Measurements from ENCODE around the gene ARRB1.
A peak's percentile ranks its signal among the peaks of the same experiment; 100 is the strongest.

ARRB1 gene

DNA sequence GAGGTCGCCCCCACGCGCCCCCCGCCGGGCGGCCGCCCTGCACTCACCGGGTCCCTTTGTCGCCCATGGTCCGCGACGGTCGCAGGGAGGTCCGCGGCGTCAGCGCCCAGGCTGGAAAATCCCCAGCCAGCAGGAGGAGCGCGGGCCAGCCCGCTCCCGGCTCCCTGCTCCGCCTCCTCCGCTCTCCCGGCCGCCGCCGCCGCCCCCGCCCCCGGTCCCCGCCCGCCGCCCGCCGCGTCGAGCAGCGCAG lies at the start of gene ARRB1:
TSS of gene ARRB1 (minus strand) at position 121 of the 250 bp plus-strand sequence. CDS start at position 67, 54 bp downstream.
- no peaks in the 10 kb centered on the region for H3K9me3 ChIP-seq (ENCODE audit: control insufficient read depth in 1 of 2, low read length in 2 of 2)
- H3K4me1 ChIP-seq (ENCODE audit: control insufficient read depth in 1 of 2, insufficient read depth in 2 of 2, low read length in 2 of 2), result peaks cover 33 to 48% of the 10 kb centered on the region in 2 donors
- peak within 1 kb of the TSS; percentile 87 to 90 for H3K4me3 ChIP-seq (ENCODE audit: low read depth in 1 of 2, low read length in 2 of 2)
- H3K27me3 ChIP-seq (ENCODE audit: low read depth, low read length), result no peaks in the 10 kb centered on the region
- H3K27ac ChIP-seq (ENCODE audit: low read length), result peak within 1 kb of the TSS; percentile 92
- H3K36me3 ChIP-seq (ENCODE audit: control insufficient read depth in 1 of 2, insufficient read depth in 2 of 2, low read length in 2 of 2), result no peaks in the 10 kb centered on the region

DNA sequence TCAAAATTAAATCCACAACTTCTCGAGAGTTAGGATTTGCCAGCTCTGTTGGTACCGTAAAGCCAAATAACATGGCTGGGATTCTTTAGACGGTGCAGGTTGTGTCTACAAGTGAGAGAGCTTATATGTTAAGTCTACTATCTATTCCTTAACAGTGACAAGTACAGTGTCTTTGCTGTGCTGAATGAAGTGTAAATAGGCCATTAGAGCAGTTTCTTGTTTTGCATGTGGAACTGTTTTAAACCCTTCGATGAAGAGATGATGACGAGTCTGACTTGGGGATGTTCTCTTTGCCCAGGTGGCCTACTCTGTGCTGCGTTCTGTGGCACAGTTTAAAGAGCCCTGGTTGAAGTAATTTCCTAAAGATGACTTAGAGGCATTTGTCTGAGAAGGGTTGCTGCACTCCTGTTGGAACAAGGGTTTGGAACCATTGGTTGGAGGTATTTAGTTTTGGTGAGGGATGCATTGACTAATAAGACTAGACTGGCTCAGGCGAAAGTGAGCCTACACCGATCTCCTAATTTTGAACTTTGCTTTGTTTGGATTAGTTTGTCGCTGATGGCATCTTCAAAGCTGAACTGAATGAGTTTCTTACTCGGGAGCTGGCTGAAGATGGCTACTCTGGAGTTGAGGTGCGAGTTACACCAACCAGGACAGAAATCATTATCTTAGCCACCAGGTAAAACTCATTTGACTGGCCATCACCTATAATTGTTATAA lies 48.8 kb upstream of the ARRB1 start:
- peaks cover 43 to 53% of the 10 kb centered on the region in 2 donors for H3K36me3 ChIP-seq (ENCODE audit: control insufficient read depth in 1 of 2, insufficient read depth in 2 of 2, low read length in 2 of 2)
- peak overlapping the region; percentile 93 for H3K27ac ChIP-seq (ENCODE audit: low read length)
- H3K9me3 ChIP-seq (ENCODE audit: control insufficient read depth in 1 of 2, low read length in 2 of 2), result no peaks in the 10 kb centered on the region
- H3K4me1 ChIP-seq (ENCODE audit: control insufficient read depth in 1 of 2, insufficient read depth in 2 of 2, low read length in 2 of 2), result peaks cover 5 to 17% of the 10 kb centered on the region in 2 donors
- H3K27me3 ChIP-seq (ENCODE audit: low read depth, low read length), result no peaks in the 10 kb centered on the region
- peak overlapping the region; percentile 90 to 93 for H3K4me3 ChIP-seq (ENCODE audit: low read depth in 1 of 2, low read length in 2 of 2)

- Histone ChIP-seq H3K27ac (ENCODE audit: low read length) (peak within 1 kb of the TSS; percentile 93), H3K4me3 (ENCODE audit: low read depth in 1 of 2, low read length in 2 of 2) (peak within 1 kb of the TSS; percentile 90 to 93), H3K36me3 (ENCODE audit: control insufficient read depth in 1 of 2, insufficient read depth in 2 of 2, low read length in 2 of 2) (peaks cover 36 to 46% of the 10 kb centered on the region in 2 donors), H3K4me1 (ENCODE audit: control insufficient read depth in 1 of 2, insufficient read depth in 2 of 2, low read length in 2 of 2) (peaks cover 5 to 17% of the 10 kb centered on the region in 2 donors), H3K9me3 (ENCODE audit: control insufficient read depth in 1 of 2, low read length in 2 of 2) (no peaks in the 10 kb centered on the region), H3K27me3 (ENCODE audit: low read depth, low read length) (no peaks in the 10 kb centered on the region)
Measured at GRCh38 chr11:75399344-75400145, 48.1 kb upstream of the ARRB1 start, which contains the start of gene RPS3. Gene RPS3 (plus strand): TSS chr11:75399518. CDS start chr11:75399548, 30 bp downstream.

DNA sequence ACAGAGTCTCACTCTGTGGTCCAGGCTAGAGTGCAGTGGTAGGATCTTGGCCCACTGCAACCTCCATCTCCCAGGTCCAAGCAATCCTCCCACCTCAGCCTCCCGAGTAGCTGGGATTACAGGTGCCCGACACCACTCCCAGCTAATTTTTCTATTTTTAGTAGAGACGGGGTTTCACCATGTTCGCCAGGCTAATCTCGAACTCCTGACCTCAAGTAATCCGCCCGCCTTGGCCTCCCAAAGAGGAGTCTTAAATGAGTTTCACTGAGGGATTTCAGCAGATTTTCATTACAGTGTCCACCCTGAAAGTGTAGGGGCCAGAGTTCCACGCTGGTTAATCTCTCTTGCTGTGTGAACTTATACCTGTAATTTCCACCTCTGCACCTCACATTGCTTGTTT lies 47.4 kb upstream of the ARRB1 start:
- Histone ChIP-seq H3K9me3 (ENCODE audit: control insufficient read depth in 1 of 2, low read length in 2 of 2) (no peaks in the 10 kb centered on the region), H3K27me3 (ENCODE audit: low read depth, low read length) (no peaks in the 10 kb centered on the region), H3K4me3 (ENCODE audit: low read depth in 1 of 2, low read length in 2 of 2) (peak overlapping the region in 1 of 2 donors; percentile 93), H3K27ac (ENCODE audit: low read length) (no peak overlapping the region), H3K36me3 (ENCODE audit: control insufficient read depth in 1 of 2, insufficient read depth in 2 of 2, low read length in 2 of 2) (peaks cover 29 to 39% of the 10 kb centered on the region in 2 donors), H3K4me1 (ENCODE audit: control insufficient read depth in 1 of 2, insufficient read depth in 2 of 2, low read length in 2 of 2) (peaks cover 5 to 17% of the 10 kb centered on the region in 2 donors)

- H3K4me3 ChIP-seq (ENCODE audit: low read depth in 1 of 2, low read length in 2 of 2), result no peak overlapping the region
- no peaks in the 10 kb centered on the region for H3K4me1 ChIP-seq (ENCODE audit: control insufficient read depth in 1 of 2, insufficient read depth in 2 of 2, low read length in 2 of 2)
- no peaks in the 10 kb centered on the region for H3K36me3 ChIP-seq (ENCODE audit: control insufficient read depth in 1 of 2, insufficient read depth in 2 of 2, low read length in 2 of 2)
- no peaks in the 10 kb centered on the region for H3K27me3 ChIP-seq (ENCODE audit: low read depth, low read length)
- no peaks in the 10 kb centered on the region for H3K9me3 ChIP-seq (ENCODE audit: control insufficient read depth in 1 of 2, low read length in 2 of 2)
- no peak overlapping the region for H3K27ac ChIP-seq (ENCODE audit: low read length)
Measured at GRCh38 chr11:75394085-75394840, 42.8 kb upstream of the ARRB1 start.

GRCh38 chr11:75389925-75390324 lies 38.5 kb upstream of the ARRB1 start:
- peaks cover 0 to 3% of the 10 kb centered on the region in 2 donors for H3K4me1 ChIP-seq (ENCODE audit: control insufficient read depth in 1 of 2, insufficient read depth in 2 of 2, low read length in 2 of 2)
- no peak overlapping the region for H3K4me3 ChIP-seq (ENCODE audit: low read depth in 1 of 2, low read length in 2 of 2)
- no peaks in the 10 kb centered on the region for H3K36me3 ChIP-seq (ENCODE audit: control insufficient read depth in 1 of 2, insufficient read depth in 2 of 2, low read length in 2 of 2)
- H3K27ac ChIP-seq (ENCODE audit: low read length), result no peak overlapping the region
- no peaks in the 10 kb centered on the region for H3K9me3 ChIP-seq (ENCODE audit: control insufficient read depth in 1 of 2, low read length in 2 of 2)
- H3K27me3 ChIP-seq (ENCODE audit: low read depth, low read length), result no peaks in the 10 kb centered on the region

GRCh38 chr11:75389276-75389605 lies 37.8 kb upstream of the ARRB1 start:
- Histone ChIP-seq H3K4me1 (ENCODE audit: control insufficient read depth in 1 of 2, insufficient read depth in 2 of 2, low read length in 2 of 2) (peaks cover 0 to 3% of the 10 kb centered on the region in 2 donors), H3K9me3 (ENCODE audit: control insufficient read depth in 1 of 2, low read length in 2 of 2) (no peaks in the 10 kb centered on the region), H3K36me3 (ENCODE audit: control insufficient read depth in 1 of 2, insufficient read depth in 2 of 2, low read length in 2 of 2) (no peaks in the 10 kb centered on the region), H3K27ac (ENCODE audit: low read length) (no peak overlapping the region), H3K4me3 (ENCODE audit: low read depth in 1 of 2, low read length in 2 of 2) (no peak overlapping the region), H3K27me3 (ENCODE audit: low read depth, low read length) (no peaks in the 10 kb centered on the region)

DNA sequence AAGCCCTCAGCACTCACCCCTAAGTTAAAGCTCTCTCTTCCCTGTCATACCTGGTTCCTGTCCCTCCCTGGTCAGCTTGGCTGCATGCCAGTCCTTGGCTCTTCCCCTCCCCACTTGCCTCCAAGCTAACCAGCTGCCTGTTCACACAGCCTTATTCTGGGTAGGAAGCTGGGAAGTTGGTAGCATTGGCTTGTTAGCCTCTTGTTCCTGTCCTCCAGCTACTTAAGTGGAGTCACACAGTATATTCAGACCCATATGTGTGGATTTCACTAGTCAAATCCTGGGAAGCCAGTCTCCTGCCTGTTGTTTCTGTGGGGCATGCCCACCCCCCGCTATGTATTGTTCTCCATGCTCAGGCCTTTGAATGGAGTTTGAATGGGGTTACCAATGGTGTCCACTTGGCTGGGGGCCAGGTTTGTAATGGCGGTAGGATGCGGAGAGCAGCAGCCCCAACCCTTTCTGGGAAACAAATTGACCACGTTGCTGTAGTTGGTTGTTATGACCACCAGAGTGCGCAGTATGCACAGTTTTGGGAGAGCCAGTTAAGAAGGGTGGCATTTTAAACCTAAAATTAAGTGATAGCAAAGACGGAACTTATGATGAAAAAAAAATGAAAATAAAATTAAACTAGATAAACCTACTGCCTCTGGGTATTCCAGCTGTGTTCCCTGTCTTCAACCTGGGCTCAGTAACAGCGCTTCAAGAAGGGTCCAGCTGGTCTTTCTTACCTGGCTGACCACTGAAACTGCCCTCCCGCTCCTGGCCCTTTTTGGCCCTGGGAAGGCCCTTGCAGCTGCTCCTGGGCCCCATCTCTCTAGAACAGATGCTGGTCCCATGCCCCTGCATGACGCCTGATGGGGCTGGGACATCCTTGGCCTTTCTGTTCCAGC lies 37.2 kb upstream of the ARRB1 start:
- H3K4me1 ChIP-seq (ENCODE audit: control insufficient read depth in 1 of 2, insufficient read depth in 2 of 2, low read length in 2 of 2), result peaks cover 0 to 3% of the 10 kb centered on the region in 2 donors
- no peaks in the 10 kb centered on the region for H3K9me3 ChIP-seq (ENCODE audit: control insufficient read depth in 1 of 2, low read length in 2 of 2)
- H3K27ac ChIP-seq (ENCODE audit: low read length), result no peak overlapping the region
- no peaks in the 10 kb centered on the region for H3K36me3 ChIP-seq (ENCODE audit: control insufficient read depth in 1 of 2, insufficient read depth in 2 of 2, low read length in 2 of 2)
- no peak overlapping the region for H3K4me3 ChIP-seq (ENCODE audit: low read depth in 1 of 2, low read length in 2 of 2)
- no peaks in the 10 kb centered on the region for H3K27me3 ChIP-seq (ENCODE audit: low read depth, low read length)

GRCh38 chr11:75387736-75388294 lies 36.4 kb upstream of the ARRB1 start:
- Histone ChIP-seq H3K27ac (ENCODE audit: low read length) (no peak overlapping the region), H3K27me3 (ENCODE audit: low read depth, low read length) (no peaks in the 10 kb centered on the region), H3K36me3 (ENCODE audit: control insufficient read depth in 1 of 2, insufficient read depth in 2 of 2, low read length in 2 of 2) (no peaks in the 10 kb centered on the region), H3K4me1 (ENCODE audit: control insufficient read depth in 1 of 2, insufficient read depth in 2 of 2, low read length in 2 of 2) (peaks cover 0 to 3% of the 10 kb centered on the region in 2 donors), H3K9me3 (ENCODE audit: control insufficient read depth in 1 of 2, low read length in 2 of 2) (no peaks in the 10 kb centered on the region), H3K4me3 (ENCODE audit: low read depth in 1 of 2, low read length in 2 of 2) (no peak overlapping the region)

DNA sequence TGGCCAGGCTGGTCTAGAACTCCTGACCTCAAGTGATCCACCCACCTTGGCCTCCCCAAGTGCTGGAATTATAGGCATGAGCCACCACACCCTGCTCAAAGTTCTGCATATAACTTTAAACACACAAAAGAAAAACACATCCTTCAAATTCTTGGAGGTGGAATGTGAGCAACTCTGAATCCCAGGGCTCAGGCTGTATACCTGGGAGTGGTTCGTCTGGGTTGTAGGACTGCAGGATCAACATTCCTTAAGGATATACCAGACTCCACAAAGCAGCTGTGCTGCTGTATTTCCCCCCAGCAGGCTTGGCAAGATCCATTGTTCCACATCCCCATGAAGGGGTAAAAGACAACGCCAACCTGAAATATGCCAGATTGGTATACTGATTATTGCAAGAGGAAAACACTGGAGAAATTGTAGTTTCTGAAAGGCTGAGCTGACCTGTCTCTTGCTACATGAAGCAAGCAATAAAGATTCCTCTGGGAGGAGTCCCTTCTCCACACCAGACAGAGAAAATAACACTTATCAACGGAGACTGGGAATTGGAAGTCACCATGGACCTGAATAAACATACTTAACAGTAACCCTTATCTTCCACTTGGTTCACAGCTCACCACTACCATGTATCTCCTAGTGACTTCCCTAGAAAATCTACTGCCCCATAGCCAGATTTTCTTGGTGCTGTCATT lies 35.6 kb upstream of the ARRB1 start:
- Histone ChIP-seq H3K27me3 (ENCODE audit: low read depth, low read length) (no peaks in the 10 kb centered on the region), H3K4me1 (ENCODE audit: control insufficient read depth in 1 of 2, insufficient read depth in 2 of 2, low read length in 2 of 2) (peaks cover 0 to 3% of the 10 kb centered on the region in 2 donors), H3K4me3 (ENCODE audit: low read depth in 1 of 2, low read length in 2 of 2) (no peak overlapping the region), H3K27ac (ENCODE audit: low read length) (no peak overlapping the region), H3K9me3 (ENCODE audit: control insufficient read depth in 1 of 2, low read length in 2 of 2) (no peaks in the 10 kb centered on the region), H3K36me3 (ENCODE audit: control insufficient read depth in 1 of 2, insufficient read depth in 2 of 2, low read length in 2 of 2) (no peaks in the 10 kb centered on the region)
